ENCODE results near the gene ADGRG3. TPM values are rescaled to one million over a fixed set of nuclear protein-coding genes. Genes with fewer than 3 reads are reported as not detected.

The ADGRG3 gene
- total and polyA plus RNA-seq, 2 of the 8 experiments (the other 6 are each of a cell fraction or from before 2014, with no cell fraction given): 0.28 to 0.98 TPM

GRCh38 chr16:57676553-57677085 is 8.5 kb downstream of the ADGRG3 start:
- no peak for FAIRE-seq
- Histone ChIP-seq H3K18ac (ENCODE audit: extremely low read depth, low read length) (no peak overlapping the region), H2AK5ac (ENCODE audit: low read depth, low read length) (0 out of 2 replicates have a peak overlapping the region, but pooled peaks have one; percentile 24), H3K9ac (replicated peaks in 1 of 4; ENCODE audit: extremely low read depth in 1 of 4, low read depth in 3 of 4, low read length in 3 of 4) (no peak overlapping the region), H3K36me3 (ENCODE audit: control insufficient read depth in 2 of 4, insufficient read depth in 4 of 4, low read length in 3 of 4) (no peaks in the 10 kb centered on the region), H2BK5ac (ENCODE audit: low read depth, low read length) (no peak overlapping the region), H3K56ac (replicated peaks; ENCODE audit: insufficient read length, low read depth, low read length) (no peak overlapping the region), H3K4ac (replicated peaks; ENCODE audit: insufficient read length, low read depth, low read length) (no peak overlapping the region), H3K23me2 (ENCODE audit: low read depth, low read length) (no peaks in the 10 kb centered on the region), H4K20me1 (replicated peaks in 1 of 2; ENCODE audit: control insufficient read depth in 1 of 2, insufficient read depth in 2 of 2, low read length in 2 of 2) (no peaks in the 10 kb centered on the region), H2AFZ (ENCODE audit: low read length) (no peak overlapping the region), H3K23ac (ENCODE audit: insufficient read length) (no peak overlapping the region), H3K9me3 (ENCODE audit: insufficient read depth in 2 of 2, low read depth in 1 of 2, low read length in 1 of 2) (no peaks in the 10 kb centered on the region), H2BK12ac (ENCODE audit: low read depth, low read length) (no peak overlapping the region), H3K4me1 (replicated peaks in 1 of 4; ENCODE audit: control insufficient read depth in 3 of 4, insufficient read depth in 4 of 4, low read length in 3 of 4) (peaks cover 3 to 16% (median 11%) of the 10 kb centered on the region in 4 experiments), H2BK120ac (replicated peaks; ENCODE audit: low read depth, low read length) (no peak overlapping the region), H4K8ac (ENCODE audit: extremely low read depth, insufficient read depth, low read length) (no peak overlapping the region), H2BK20ac (ENCODE audit: low read length) (no peak overlapping the region), H4K5ac (ENCODE audit: insufficient read length, low read depth, low read length) (no peak overlapping the region), H4K91ac (replicated peaks; ENCODE audit: insufficient read length, low read length) (no peak overlapping the region), H3K79me2 (ENCODE audit: control insufficient read depth in 1 of 2, insufficient read depth in 2 of 2, low read length in 2 of 2) (no peaks in the 10 kb centered on the region), H3K14ac (ENCODE audit: insufficient read length) (no peak overlapping the region), H3K4me3 (ENCODE audit: extremely low read depth in 1 of 4, insufficient read depth in 2 of 4, low read depth in 3 of 4, low read length in 4 of 4) (no peak overlapping the region; a peak in 1 of 8 replicates), H3K27ac (ENCODE audit: low read depth, low read length) (no peak overlapping the region), H3K4me2 (ENCODE audit: insufficient read depth in 1 of 2, low read depth in 2 of 2, low read length in 2 of 2) (peak overlapping the region in 1 of 2 experiments; percentile 57; a peak in 2 of 4 replicates), H3K27me3 (replicated peaks in 1 of 4; ENCODE audit: control insufficient read depth in 3 of 4, extremely low read depth in 1 of 4, insufficient read depth in 3 of 4, low read length in 3 of 4) (no peaks in the 10 kb centered on the region; a peak in 1 of 7 replicates), H3K79me1 (ENCODE audit: low read depth, low read length) (no peaks in the 10 kb centered on the region), H2BK15ac (ENCODE audit: low read length) (0 out of 2 replicates have a peak overlapping the region, but pooled peaks have one; percentile 12)
- CTCF ChIA-PET (ENCODE audit: partially characterized antibody): interaction anchor here (1.1 to 3.6 kb wide), 8 partner anchors 9 to 87 kb away, joined by 3 to 26 read pairs (median 4); partner anchors contain the start of gene ADGRG3
- 86% methylated on average over 4 of the region's 4 CpGs; no CpG with 5 or more reads in 1 of the 2 experiments for WGBS, 2 experiments (ENCODE audit: extremely low coverage in 1 of 2, insufficient coverage in 1 of 2, insufficient read length in 1 of 2, insufficient replicate concordance in 2 of 2, low coverage in 1 of 2, low lambda C conversion rate in 2 of 2, missing lambda C conversion rate in 1 of 2)
- DNase-seq (ENCODE audit: low read depth in 1 of 2, low spot score in 2 of 2): no peak
- POLR2A ChIA-PET (ENCODE audit: partially characterized antibody): interaction anchor here (1.0 to 1.7 kb wide), 3 partner anchors 9 to 58 kb away, joined by 3 to 4 read pairs (median 4); partner anchors contain the start of gene KATNB1
- no peak for TF ChIP-seq EP300 (IDR thresholded peaks at IDR 0.05; ENCODE audit: borderline replicate concordance in 1 of 2, low read depth in 2 of 2, low read length in 2 of 2)
- TF ChIP-seq ASH2L (IDR thresholded peaks at IDR 0.05; ENCODE audit: low read length): no peak
- no peak for TF ChIP-seq CREB1 (IDR thresholded peaks at IDR 0.05)
- TF ChIP-seq SIRT6 (IDR thresholded peaks at IDR 0.05; ENCODE audit: low read length): no peak
- no peak for TF ChIP-seq CEBPB (IDR thresholded peaks at IDR 0.05; ENCODE audit: low read depth, low read length)
- TF ChIP-seq KDM1A (IDR thresholded peaks at IDR 0.05; ENCODE audit: borderline replicate concordance, low read length): no peak
- no peak for TF ChIP-seq KDM5A (IDR thresholded peaks at IDR 0.05; ENCODE audit: low read length)
- TF ChIP-seq SP1 (IDR thresholded peaks at IDR 0.05; ENCODE audit: low read depth, low read length): no peak
- no peak for TF ChIP-seq MAX (IDR thresholded peaks at IDR 0.05)
- TF ChIP-seq CHD2 (IDR thresholded peaks at IDR 0.05; ENCODE audit: low read length): no peak
- TF ChIP-seq POU5F1 (IDR thresholded peaks at IDR 0.05; ENCODE audit: low read depth, low read length): no peak
- TF ChIP-seq ZNF274 (IDR thresholded peaks at IDR 0.05; ENCODE audit: borderline replicate concordance, extremely low read depth, low read length): no peak
- TF ChIP-seq BACH1 (IDR thresholded peaks at IDR 0.05; ENCODE audit: low read length): no peak
- TF ChIP-seq RAD21 (IDR thresholded peaks at IDR 0.05 in 1 of 2, conservative IDR thresholded peaks at IDR 0.05 in 1 of 2; ENCODE audit: low read depth in 2 of 2, low read length in 2 of 2): no peak
